ENCODE data around the gene DEFB119.

GRCh38 chr20:31394900-31395299, 4.5 kb upstream of the DEFB119 start:
- TF ChIP-seq CTCF (IDR thresholded peaks at IDR 0.05): no peak
- no peak for TF ChIP-seq POLR2A (IDR thresholded peaks at IDR 0.05)

Data from transverse colon (tissue), 3 donors.